ENCODE measurements around the gene RCC1. TPM values are rescaled to one million over a fixed set of nuclear protein-coding genes. Genes with fewer than 3 reads are reported as not detected.

RCC1 gene
- total and polyA plus RNA-seq, 4 donors, result 2.2 to 21.8 (median 18.5) TPM

DNA sequence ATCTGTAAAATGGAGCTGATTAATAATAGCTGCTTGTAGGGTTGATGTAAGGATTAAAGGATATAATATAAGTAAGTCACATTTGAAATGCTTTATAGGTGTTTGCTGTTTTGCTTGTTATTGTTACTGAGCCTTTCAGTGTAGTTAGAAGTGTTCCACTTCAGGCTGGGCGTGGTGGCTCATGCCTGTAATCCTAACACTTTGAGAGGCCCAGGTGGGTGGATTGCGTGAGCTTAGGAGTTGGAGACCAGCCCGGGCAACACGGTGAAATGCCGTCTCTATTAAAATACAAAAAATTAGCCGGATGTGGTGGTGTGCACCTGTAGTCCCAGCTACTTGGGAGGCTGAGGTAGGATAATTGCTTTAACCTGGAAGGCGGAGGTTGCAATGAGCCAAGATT is 59.2 kb downstream of the RCC1 start (continued):
- TF ChIP-seq, protein P1, sequence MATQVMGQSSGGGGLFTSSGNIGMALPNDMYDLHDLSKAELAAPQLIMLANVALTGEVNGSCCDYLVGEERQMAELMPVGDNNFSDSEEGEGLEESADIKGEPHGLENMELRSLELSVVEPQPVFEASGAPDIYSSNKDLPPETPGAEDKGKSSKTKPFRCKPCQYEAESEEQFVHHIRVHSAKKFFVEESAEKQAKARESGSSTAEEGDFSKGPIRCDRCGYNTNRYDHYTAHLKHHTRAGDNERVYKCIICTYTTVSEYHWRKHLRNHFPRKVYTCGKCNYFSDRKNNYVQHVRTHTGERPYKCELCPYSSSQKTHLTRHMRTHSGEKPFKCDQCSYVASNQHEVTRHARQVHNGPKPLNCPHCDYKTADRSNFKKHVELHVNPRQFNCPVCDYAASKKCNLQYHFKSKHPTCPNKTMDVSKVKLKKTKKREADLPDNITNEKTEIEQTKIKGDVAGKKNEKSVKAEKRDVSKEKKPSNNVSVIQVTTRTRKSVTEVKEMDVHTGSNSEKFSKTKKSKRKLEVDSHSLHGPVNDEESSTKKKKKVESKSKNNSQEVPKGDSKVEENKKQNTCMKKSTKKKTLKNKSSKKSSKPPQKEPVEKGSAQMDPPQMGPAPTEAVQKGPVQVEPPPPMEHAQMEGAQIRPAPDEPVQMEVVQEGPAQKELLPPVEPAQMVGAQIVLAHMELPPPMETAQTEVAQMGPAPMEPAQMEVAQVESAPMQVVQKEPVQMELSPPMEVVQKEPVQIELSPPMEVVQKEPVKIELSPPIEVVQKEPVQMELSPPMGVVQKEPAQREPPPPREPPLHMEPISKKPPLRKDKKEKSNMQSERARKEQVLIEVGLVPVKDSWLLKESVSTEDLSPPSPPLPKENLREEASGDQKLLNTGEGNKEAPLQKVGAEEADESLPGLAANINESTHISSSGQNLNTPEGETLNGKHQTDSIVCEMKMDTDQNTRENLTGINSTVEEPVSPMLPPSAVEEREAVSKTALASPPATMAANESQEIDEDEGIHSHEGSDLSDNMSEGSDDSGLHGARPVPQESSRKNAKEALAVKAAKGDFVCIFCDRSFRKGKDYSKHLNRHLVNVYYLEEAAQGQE (IDR thresholded peaks at IDR 0.05), result no peak
- TF ChIP-seq RAD21 (IDR thresholded peaks at IDR 0.05) (no peak), ATF3 (IDR thresholded peaks at IDR 0.05) (no peak)

- 98% methylated on average over 6 of the region's 6 CpGs for WGBS
- no peak overlapping the region for H3K27ac ChIP-seq (ENCODE audit: low read depth in 1 of 2, low read length in 2 of 2)
- TF ChIP-seq ATF3 (IDR thresholded peaks at IDR 0.05) (no peak), HNF4G (IDR thresholded peaks at IDR 0.05) (no peak), GABPA (IDR thresholded peaks at IDR 0.05 in 1 of 2, conservative IDR thresholded peaks at IDR 0.05 in 1 of 2) (no peak), ZBTB33 (IDR thresholded peaks at IDR 0.05) (no peak), RAD21 (IDR thresholded peaks at IDR 0.05) (no peak), FOXA1 (IDR thresholded peaks at IDR 0.05) (no peak), MAX (IDR thresholded peaks at IDR 0.05) (no peak), FOXA2 (IDR thresholded peaks at IDR 0.05) (no peak), JUND (IDR thresholded peaks at IDR 0.05) (no peak), SP1 (IDR thresholded peaks at IDR 0.05) (no peak), HNF4A (conservative IDR thresholded peaks at IDR 0.05) (no peak), RXRA (IDR thresholded peaks at IDR 0.05) (no peak), TAF1 (conservative IDR thresholded peaks at IDR 0.05) (no peak), EGR1 (IDR thresholded peaks at IDR 0.05; ENCODE audit: low read depth in 2 of 2) (no peak), NR2F2 (IDR thresholded peaks at IDR 0.05) (no peak)
- TF ChIP-seq, protein P2, sequence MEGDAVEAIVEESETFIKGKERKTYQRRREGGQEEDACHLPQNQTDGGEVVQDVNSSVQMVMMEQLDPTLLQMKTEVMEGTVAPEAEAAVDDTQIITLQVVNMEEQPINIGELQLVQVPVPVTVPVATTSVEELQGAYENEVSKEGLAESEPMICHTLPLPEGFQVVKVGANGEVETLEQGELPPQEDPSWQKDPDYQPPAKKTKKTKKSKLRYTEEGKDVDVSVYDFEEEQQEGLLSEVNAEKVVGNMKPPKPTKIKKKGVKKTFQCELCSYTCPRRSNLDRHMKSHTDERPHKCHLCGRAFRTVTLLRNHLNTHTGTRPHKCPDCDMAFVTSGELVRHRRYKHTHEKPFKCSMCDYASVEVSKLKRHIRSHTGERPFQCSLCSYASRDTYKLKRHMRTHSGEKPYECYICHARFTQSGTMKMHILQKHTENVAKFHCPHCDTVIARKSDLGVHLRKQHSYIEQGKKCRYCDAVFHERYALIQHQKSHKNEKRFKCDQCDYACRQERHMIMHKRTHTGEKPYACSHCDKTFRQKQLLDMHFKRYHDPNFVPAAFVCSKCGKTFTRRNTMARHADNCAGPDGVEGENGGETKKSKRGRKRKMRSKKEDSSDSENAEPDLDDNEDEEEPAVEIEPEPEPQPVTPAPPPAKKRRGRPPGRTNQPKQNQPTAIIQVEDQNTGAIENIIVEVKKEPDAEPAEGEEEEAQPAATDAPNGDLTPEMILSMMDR (IDR thresholded peaks at IDR 0.05; ENCODE audit: low read depth, low read length, missing input control), result no peak
- TF ChIP-seq, protein P1 (IDR thresholded peaks at IDR 0.05), result no peak
- H3K27me3 ChIP-seq (ENCODE audit: control insufficient read depth in 4 of 4, insufficient read depth in 4 of 4, low read length in 3 of 4), result no peaks in the 10 kb centered on the region
- H3K36me3 ChIP-seq (ENCODE audit: control insufficient read depth in 4 of 4, insufficient read depth in 3 of 4, low read depth in 1 of 4, low read length in 3 of 4), result peaks cover 20 to 46% (median 28%) of the 10 kb centered on the region in 4 donors
- no peak overlapping the region for H3K9ac ChIP-seq (ENCODE audit: low read depth in 1 of 2, low read length in 2 of 2)
- H3K4me1 ChIP-seq (ENCODE audit: control insufficient read depth in 4 of 4, insufficient read depth in 4 of 4, low read length in 3 of 4), result no peaks in the 10 kb centered on the region
- H3K9me3 ChIP-seq (ENCODE audit: control insufficient read depth in 4 of 4, low read length in 3 of 4), result no peaks in the 10 kb centered on the region
- no peak for DNase-seq (ENCODE audit: low spot score)
- no peak overlapping the region for H3K4me3 ChIP-seq (ENCODE audit: low read depth in 1 of 3, low read length in 3 of 3)
Measured at GRCh38 chr1:28565726-28566125, 59.9 kb downstream of the RCC1 start.

Data from liver (tissue), 9 donors.